ENCODE data around the gene ADAM10.

- TF ChIP-seq CTCF (IDR thresholded peaks at IDR 0.05; ENCODE audit: insufficient read depth, low read length) (no peak), REST (IDR thresholded peaks at IDR 0.05; ENCODE audit: insufficient replicate concordance, low read depth) (no peak), GABPA (IDR thresholded peaks at IDR 0.05; ENCODE audit: low read depth) (no peak), POLR2AphosphoS5 (IDR thresholded peaks at IDR 0.05; ENCODE audit: low read depth) (no peak)
Observed at GRCh38 chr15:58541410-58542087, 208.0 kb downstream of the ADAM10 start.

Data from HL-60 (cell line).